HepG2 (cell line): ENCODE results near the gene RREB1. TPM values are rescaled to one million over a fixed set of nuclear protein-coding genes. Genes with fewer than 3 reads are reported as not detected.

ENCODE experiments used
- HMG20B ChIP-seq: conservative IDR thresholded peaks from 2 replicates; pipeline ENCODE4 v1.6.1; 2016; ENCODE audit warnings: missing genetic modification reagents, missing compliant biosample characterization
- IKZF4 ChIP-seq: sonication (generic); formaldehyde crosslinking; IDR thresholded peaks from 2 replicates; pipeline ENCODE4 v1.5.1; 2020; ENCODE audit warnings: borderline replicate concordance, mild to moderate bottlenecking, low read depth, missing genetic modification reagents; ENCODE audit errors: not compliant biosample characterization
- MXD4 ChIP-seq: IDR thresholded peaks from 2 replicates; pipeline ENCODE4 v1.6.1; 2016; ENCODE audit warnings: mild to moderate bottlenecking, missing biosample characterization, missing genetic modification reagents
- NKX3-1 ChIP-seq: sonication (generic); formaldehyde crosslinking; IDR thresholded peaks from 2 replicates; pipeline ENCODE4 v1.5.0; 2020; ENCODE audit warnings: missing genetic modification reagents
- ZNF230 ChIP-seq: sonication (generic); formaldehyde crosslinking; IDR thresholded peaks from 2 replicates; pipeline ENCODE4 v1.4.0; 2020; ENCODE audit warnings: mild to moderate bottlenecking, missing genetic modification reagents
- ZNF556 ChIP-seq: sonication (generic); formaldehyde crosslinking; IDR thresholded peaks from 2 replicates; pipeline ENCODE4 v1.4.0; 2020; ENCODE audit warnings: mild to moderate bottlenecking, missing genetic modification reagents, borderline replicate concordance
- ZNF615 ChIP-seq: sonication (generic); formaldehyde crosslinking; IDR thresholded peaks from 2 replicates; pipeline ENCODE4 v1.5.0; 2020; ENCODE audit warnings: mild to moderate bottlenecking, missing genetic modification reagents, borderline replicate concordance
- ZNF747 ChIP-seq: sonication (generic); formaldehyde crosslinking; IDR thresholded peaks from 2 replicates; pipeline ENCODE4 v1.8.1; 2023; ENCODE audit warnings: missing genetic modification reagents, mild to moderate bottlenecking, borderline replicate concordance
- ZNF749 ChIP-seq: sonication (generic); formaldehyde crosslinking; IDR thresholded peaks from 2 replicates; pipeline ENCODE4 v1.8.0; 2022; ENCODE audit warnings: mild to moderate bottlenecking, missing genetic modification reagents, moderate library complexity, borderline replicate concordance
- ZNF879 ChIP-seq: sonication (generic); formaldehyde crosslinking; IDR thresholded peaks from 2 replicates; pipeline ENCODE4 v1.8.1; 2023; ENCODE audit warnings: missing genetic modification reagents
- ZSCAN31 ChIP-seq: sonication (generic); formaldehyde crosslinking; IDR thresholded peaks from 2 replicates; pipeline ENCODE4 v1.5.0; 2020; ENCODE audit warnings: low read depth, mild to moderate bottlenecking, missing genetic modification reagents
- polyA plus RNA-seq, 8 experiments: library from polyadenylated mRNA; depleted of rRNA in 3 of 8; stranded (reverse) in 7 of 8; unstranded in 1 of 8; fragments of >200 nt; fragmentation: Illumina TruSeq in 4 of 8; extraction: Trizol in 4 of 8; gene quantifications; 2 replicates each; pipeline versions ENCODE4 v1.2.1 to v1.2.3, GENCODE V29; 2011 to 2016; ENCODE audit warnings: low read depth in 4 of 8, missing spikeins in 1 of 8, mixed read lengths in 1 of 8; ENCODE audit not compliant: insufficient read depth in 1 of 8
- total RNA-seq, 5 experiments: library from RNA; depleted of rRNA; stranded (reverse); fragments of >200 nt; fragmentation: Illumina TruSeq; extraction: Trizol; gene quantifications; 2 replicates each; pipeline ENCODE4 v1.2.3, GENCODE V29; 2016; ENCODE audit warnings: low read depth in 1 of 5
- TF ChIP-seq, protein P1 (sequence below): sonication (generic); formaldehyde crosslinking; IDR thresholded peaks from 2 replicates; pipeline ENCODE4 v1.5.1; 2020; ENCODE audit warnings: missing genetic modification reagents, mild to moderate bottlenecking, borderline replicate concordance
- TF ChIP-seq, protein P2 (sequence below): sonication (generic); formaldehyde crosslinking; IDR thresholded peaks from 2 replicates; pipeline ENCODE4 v1.4.0; 2020; ENCODE audit warnings: mild to moderate bottlenecking, missing genetic modification reagents
- TF ChIP-seq, protein P3 (sequence below): sonication (generic); formaldehyde crosslinking; IDR thresholded peaks from 2 replicates; pipeline ENCODE4 v1.4.0; 2020; ENCODE audit warnings: missing genetic modification reagents
- TF ChIP-seq, protein P4 (sequence below): sonication (generic); formaldehyde crosslinking; conservative IDR thresholded peaks from 2 replicates; pipeline ENCODE4 v1.5.0; 2020; ENCODE audit warnings: missing genetic modification reagents
- TF ChIP-seq, protein P5 (sequence below): sonication (generic); formaldehyde crosslinking; IDR thresholded peaks from 2 replicates; pipeline ENCODE4 v1.9.0; 2021; ENCODE audit warnings: mild to moderate bottlenecking, missing genetic modification reagents
- TF ChIP-seq, protein P6 (sequence below): sonication (generic); formaldehyde crosslinking; IDR thresholded peaks from 2 replicates; pipeline ENCODE4 v1.5.0; 2020; ENCODE audit warnings: missing genetic modification reagents

Gene RREB1
- total and polyA plus RNA-seq, 2 of the 13 experiments (the other 11 are each of a cell fraction or from before 2014, with no cell fraction given) = 6.1 to 23.2 TPM

DNA sequence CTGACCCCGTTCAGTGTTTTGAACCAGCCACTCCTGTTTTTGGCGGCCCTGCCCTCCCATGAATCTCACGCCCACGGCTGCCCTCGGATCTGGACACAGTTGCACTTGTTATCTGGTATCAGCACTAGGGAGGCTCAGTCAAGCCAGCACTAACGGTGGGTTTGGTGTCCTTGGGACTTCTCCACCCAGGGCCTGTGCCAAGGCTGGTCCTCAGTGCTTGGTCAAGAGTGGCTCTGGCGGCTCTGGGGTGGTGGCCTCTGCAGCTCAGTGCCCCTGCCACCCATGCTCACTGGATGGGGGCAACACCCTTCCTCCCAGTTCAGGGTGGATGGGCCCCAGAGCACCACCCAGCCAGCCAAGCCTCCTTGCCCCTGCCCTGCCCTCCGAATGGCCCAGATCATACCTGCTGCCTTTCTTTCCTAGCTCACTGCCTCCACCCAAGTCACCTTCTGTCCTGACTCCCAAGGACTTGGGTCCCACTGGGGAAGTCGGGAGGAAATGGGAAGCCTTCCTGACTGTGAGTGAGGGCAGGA, 150.5 kb downstream of the RREB1 start (continued):
- TF ChIP-seq, protein P1, sequence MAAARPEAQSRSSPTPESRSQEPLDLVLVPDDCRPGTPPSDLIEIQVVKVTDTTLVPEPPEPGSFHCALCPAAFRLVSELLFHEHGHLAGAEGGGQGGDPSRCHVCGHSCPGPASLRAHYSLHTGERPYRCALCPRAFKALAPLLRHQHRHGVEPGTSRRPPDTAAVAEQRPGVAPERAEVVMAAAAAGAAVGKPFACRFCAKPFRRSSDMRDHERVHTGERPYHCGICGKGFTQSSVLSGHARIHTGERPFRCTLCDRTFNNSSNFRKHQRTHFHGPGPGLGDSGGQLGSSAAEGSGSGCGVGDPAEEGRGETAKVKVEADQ = no peak
- TF ChIP-seq, protein P2, sequence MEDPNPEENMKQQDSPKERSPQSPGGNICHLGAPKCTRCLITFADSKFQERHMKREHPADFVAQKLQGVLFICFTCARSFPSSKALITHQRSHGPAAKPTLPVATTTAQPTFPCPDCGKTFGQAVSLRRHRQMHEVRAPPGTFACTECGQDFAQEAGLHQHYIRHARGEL (CRISPR knock-in tag) = no peak
- TF ChIP-seq, protein P3, sequence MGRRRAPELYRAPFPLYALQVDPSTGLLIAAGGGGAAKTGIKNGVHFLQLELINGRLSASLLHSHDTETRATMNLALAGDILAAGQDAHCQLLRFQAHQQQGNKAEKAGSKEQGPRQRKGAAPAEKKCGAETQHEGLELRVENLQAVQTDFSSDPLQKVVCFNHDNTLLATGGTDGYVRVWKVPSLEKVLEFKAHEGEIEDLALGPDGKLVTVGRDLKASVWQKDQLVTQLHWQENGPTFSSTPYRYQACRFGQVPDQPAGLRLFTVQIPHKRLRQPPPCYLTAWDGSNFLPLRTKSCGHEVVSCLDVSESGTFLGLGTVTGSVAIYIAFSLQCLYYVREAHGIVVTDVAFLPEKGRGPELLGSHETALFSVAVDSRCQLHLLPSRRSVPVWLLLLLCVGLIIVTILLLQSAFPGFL (CRISPR knock-in tag) = no peak
- no peak for TF ChIP-seq ZNF556 (CRISPR knock-in tag)
- TF ChIP-seq ZNF879 = no peak
- no peak for TF ChIP-seq ZNF749 (CRISPR knock-in tag)
- TF ChIP-seq IKZF4 (CRISPR knock-in tag) = no peak
- TF ChIP-seq, protein P4, sequence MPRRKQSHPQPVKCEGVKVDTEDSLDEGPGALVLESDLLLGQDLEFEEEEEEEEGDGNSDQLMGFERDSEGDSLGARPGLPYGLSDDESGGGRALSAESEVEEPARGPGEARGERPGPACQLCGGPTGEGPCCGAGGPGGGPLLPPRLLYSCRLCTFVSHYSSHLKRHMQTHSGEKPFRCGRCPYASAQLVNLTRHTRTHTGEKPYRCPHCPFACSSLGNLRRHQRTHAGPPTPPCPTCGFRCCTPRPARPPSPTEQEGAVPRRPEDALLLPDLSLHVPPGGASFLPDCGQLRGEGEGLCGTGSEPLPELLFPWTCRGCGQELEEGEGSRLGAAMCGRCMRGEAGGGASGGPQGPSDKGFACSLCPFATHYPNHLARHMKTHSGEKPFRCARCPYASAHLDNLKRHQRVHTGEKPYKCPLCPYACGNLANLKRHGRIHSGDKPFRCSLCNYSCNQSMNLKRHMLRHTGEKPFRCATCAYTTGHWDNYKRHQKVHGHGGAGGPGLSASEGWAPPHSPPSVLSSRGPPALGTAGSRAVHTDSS (CRISPR knock-in tag) = no peak
- TF ChIP-seq HMG20B (CRISPR knock-in tag) = no peak
- no peak for TF ChIP-seq ZNF230 (CRISPR knock-in tag)
- TF ChIP-seq, protein P5, sequence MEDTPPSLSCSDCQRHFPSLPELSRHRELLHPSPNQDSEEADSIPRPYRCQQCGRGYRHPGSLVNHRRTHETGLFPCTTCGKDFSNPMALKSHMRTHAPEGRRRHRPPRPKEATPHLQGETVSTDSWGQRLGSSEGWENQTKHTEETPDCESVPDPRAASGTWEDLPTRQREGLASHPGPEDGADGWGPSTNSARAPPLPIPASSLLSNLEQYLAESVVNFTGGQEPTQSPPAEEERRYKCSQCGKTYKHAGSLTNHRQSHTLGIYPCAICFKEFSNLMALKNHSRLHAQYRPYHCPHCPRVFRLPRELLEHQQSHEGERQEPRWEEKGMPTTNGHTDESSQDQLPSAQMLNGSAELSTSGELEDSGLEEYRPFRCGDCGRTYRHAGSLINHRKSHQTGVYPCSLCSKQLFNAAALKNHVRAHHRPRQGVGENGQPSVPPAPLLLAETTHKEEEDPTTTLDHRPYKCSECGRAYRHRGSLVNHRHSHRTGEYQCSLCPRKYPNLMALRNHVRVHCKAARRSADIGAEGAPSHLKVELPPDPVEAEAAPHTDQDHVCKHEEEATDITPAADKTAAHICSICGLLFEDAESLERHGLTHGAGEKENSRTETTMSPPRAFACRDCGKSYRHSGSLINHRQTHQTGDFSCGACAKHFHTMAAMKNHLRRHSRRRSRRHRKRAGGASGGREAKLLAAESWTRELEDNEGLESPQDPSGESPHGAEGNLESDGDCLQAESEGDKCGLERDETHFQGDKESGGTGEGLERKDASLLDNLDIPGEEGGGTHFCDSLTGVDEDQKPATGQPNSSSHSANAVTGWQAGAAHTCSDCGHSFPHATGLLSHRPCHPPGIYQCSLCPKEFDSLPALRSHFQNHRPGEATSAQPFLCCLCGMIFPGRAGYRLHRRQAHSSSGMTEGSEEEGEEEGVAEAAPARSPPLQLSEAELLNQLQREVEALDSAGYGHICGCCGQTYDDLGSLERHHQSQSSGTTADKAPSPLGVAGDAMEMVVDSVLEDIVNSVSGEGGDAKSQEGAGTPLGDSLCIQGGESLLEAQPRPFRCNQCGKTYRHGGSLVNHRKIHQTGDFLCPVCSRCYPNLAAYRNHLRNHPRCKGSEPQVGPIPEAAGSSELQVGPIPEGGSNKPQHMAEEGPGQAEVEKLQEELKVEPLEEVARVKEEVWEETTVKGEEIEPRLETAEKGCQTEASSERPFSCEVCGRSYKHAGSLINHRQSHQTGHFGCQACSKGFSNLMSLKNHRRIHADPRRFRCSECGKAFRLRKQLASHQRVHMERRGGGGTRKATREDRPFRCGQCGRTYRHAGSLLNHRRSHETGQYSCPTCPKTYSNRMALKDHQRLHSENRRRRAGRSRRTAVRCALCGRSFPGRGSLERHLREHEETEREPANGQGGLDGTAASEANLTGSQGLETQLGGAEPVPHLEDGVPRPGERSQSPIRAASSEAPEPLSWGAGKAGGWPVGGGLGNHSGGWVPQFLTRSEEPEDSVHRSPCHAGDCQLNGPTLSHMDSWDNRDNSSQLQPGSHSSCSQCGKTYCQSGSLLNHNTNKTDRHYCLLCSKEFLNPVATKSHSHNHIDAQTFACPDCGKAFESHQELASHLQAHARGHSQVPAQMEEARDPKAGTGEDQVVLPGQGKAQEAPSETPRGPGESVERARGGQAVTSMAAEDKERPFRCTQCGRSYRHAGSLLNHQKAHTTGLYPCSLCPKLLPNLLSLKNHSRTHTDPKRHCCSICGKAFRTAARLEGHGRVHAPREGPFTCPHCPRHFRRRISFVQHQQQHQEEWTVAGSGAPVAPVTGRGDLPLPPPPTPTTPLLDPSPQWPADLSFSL (CRISPR knock-in tag) = no peak
- TF ChIP-seq, protein P6, sequence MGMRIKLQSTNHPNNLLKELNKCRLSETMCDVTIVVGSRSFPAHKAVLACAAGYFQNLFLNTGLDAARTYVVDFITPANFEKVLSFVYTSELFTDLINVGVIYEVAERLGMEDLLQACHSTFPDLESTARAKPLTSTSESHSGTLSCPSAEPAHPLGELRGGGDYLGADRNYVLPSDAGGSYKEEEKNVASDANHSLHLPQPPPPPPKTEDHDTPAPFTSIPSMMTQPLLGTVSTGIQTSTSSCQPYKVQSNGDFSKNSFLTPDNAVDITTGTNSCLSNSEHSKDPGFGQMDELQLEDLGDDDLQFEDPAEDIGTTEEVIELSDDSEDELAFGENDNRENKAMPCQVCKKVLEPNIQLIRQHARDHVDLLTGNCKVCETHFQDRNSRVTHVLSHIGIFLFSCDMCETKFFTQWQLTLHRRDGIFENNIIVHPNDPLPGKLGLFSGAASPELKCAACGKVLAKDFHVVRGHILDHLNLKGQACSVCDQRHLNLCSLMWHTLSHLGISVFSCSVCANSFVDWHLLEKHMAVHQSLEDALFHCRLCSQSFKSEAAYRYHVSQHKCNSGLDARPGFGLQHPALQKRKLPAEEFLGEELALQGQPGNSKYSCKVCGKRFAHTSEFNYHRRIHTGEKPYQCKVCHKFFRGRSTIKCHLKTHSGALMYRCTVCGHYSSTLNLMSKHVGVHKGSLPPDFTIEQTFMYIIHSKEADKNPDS (CRISPR knock-in tag) = no peak
- TF ChIP-seq ZSCAN31 (CRISPR knock-in tag) = no peak
- no peak for TF ChIP-seq MXD4 (CRISPR knock-in tag)
- TF ChIP-seq NKX3-1 (CRISPR knock-in tag) = no peak
- no peak for TF ChIP-seq ZNF747 (CRISPR knock-in tag)
- TF ChIP-seq ZNF615 (CRISPR knock-in tag) = no peak
